ENCODE data around the gene SLC29A2.
"Not testable (repeated sequence)": the region's sequence is repeated elsewhere in the genome, so short reads cannot be mapped to it uniquely, and the experiment has no call there.

The SLC29A2 gene

DNA sequence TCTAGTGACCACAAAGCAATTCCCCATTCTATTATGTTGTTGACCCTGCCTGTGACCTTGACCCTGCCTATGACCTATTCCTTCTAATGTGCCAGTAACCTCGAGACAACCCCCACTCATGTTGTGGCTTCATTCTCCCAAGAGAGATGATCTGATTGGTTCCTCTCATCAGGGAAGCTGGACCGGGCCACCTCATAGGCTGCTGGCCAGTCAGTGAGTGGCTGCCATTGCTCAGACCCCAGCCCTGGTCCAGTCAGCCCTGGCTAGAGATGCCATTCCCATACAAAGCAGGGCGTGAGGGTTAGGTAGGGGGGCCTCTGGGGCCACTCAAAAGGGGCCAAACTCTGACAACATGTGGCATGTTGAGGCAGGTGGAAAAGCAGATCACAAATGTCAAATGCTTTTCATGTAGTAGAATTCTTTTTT lies 11.9 kb downstream of the SLC29A2 start:
- H3K27ac Mint-ChIP-seq (ENCODE audit: low read depth), result no peak overlapping the region
- DNase-seq (ENCODE audit: low spot score in 2 of 2) (no peak), ATAC-seq (replicated peaks; ENCODE audit: extremely low read depth, poor library complexity, severe bottlenecking) (no peak)
- H3K9me3 Mint-ChIP-seq, result no peaks in the 10 kb centered on the region
- H3K4me1 Mint-ChIP-seq, result no peaks in the 10 kb centered on the region
- H3K36me3 Mint-ChIP-seq (ENCODE audit: insufficient read depth), result peaks cover 8% of the 10 kb centered on the region
- H3K27me3 Mint-ChIP-seq, result no peaks in the 10 kb centered on the region
- H3K4me3 Mint-ChIP-seq, result no peak overlapping the region

DNA sequence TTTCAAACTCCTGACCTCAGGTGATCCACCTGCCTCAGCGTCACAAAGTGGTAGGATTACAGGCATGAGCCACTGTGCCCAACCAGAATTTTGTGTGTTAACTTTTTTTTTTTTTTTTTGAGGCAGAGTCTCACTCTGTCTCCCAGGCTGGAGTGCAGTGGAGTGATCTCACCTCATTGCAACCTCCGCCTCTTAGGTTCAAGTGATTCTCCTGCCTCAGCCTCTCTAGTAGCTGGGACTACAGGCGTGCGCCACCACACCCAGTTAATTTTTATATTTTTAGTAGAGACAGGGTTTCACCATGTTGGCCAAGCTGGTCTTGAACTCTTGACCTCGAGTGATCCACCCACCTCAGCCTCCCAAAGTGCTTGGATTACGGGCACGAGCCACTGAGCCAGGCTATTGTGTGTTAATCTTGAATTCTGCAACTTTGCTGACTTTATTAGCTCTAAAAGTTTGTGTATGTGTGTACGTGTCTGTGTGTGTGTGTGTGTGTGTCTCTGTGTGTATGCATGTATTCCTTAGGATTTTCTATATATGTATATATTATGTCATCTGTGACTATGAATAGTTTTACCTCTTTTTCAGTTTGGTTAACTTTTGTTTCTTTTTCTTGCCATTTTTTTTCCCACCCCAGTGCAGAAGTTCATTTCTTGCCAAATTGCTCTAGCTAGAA lies 20.9 kb downstream of the SLC29A2 start:
- not testable (repeated sequence) for H3K27ac Mint-ChIP-seq (ENCODE audit: low read depth); H3K4me1 Mint-ChIP-seq; H3K9me3 Mint-ChIP-seq; DNase-seq (ENCODE audit: low spot score in 2 of 2); H3K4me3 Mint-ChIP-seq; H3K27me3 Mint-ChIP-seq; ATAC-seq (replicated peaks; ENCODE audit: extremely low read depth, poor library complexity, severe bottlenecking)
- H3K36me3 Mint-ChIP-seq (ENCODE audit: insufficient read depth), result peaks cover 32% of the 10 kb centered on the region

DNA sequence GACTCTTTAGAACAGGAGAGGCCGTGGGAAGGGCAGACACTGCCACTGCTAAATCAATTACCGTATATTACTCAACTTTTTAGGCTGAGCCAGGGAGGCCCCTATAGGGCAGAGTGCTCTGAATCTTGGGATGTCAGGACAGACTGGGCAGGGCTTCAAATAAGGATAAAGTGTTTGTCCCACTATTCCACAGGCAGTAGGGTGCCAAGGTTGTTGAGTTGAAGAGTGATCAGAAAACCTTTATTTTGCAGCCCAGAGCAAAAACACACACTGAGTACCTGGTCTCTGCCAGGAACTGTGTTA lies 22.5 kb downstream of the SLC29A2 start:
- Mint-ChIP-seq H3K27me3 (no peaks in the 10 kb centered on the region), H3K36me3 (ENCODE audit: insufficient read depth) (peaks cover 36% of the 10 kb centered on the region), H3K4me3 (peak overlapping the region; percentile 96), H3K4me1 (peaks cover 22% of the 10 kb centered on the region), H3K9me3 (no peaks in the 10 kb centered on the region), H3K27ac (ENCODE audit: low read depth) (no peak overlapping the region)
- DNase-seq (ENCODE audit: low spot score in 2 of 2) (no peak), ATAC-seq (replicated peaks; ENCODE audit: extremely low read depth, poor library complexity, severe bottlenecking) (no peak)

DNA sequence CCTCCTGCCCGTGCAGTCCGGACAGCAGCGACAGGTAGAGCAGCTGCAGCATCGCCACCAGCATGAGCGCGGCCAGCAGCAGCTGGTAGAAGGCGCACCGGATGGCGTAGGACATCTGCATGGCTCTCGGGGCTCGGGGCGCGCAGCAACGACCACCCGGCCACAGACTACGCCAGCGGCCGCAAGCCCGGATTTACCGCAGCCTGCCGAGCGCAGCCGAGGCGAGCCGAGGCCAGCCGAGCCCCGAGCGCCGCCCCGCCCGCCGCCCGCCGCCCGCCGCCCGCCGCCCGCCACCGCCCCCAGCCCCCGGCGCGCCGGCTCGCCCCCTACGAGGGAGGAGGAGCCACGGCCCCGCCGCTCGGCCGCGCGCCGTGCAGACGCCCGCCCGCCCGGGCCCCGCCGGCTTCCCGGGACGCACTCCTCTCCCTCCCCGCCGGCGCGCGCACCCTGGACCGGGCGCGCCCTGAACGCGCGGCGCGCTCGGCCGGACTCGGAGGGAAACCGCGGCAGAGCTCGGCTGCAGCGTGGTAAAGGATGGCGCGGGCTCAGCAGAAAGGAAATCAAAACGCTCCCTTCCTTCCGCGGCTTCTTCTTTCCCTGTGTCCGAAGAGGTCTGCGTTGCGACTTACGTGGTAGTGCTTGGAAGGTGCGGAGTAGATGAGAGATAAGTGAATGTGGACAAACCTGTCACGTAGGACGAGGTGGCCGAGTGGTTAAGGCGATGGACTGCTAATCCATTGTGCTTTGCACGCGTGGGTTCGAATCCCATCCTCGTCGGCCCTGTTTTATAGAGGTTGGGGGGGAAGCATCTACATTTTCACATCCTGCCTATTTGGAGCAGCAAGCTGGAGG lies 23.9 kb downstream of the SLC29A2 start, which contains the start of gene B4GAT1:
B4GAT1 (minus strand) TSS at position 205 of the 852 bp plus-strand sequence; CDS start at position 121, 84 bp downstream.
- ATAC-seq (replicated peaks; ENCODE audit: extremely low read depth, poor library complexity, severe bottlenecking) (peak; percentile 42), DNase-seq (ENCODE audit: low spot score in 2 of 2) (peak; percentile 78 to 82)
- peak within 1 kb of the TSS; percentile 96 for H3K4me3 Mint-ChIP-seq
- peaks cover 34% of the 10 kb centered on the region for H3K4me1 Mint-ChIP-seq
- H3K9me3 Mint-ChIP-seq, result no peaks in the 10 kb centered on the region
- peaks cover 31% of the 10 kb centered on the region for H3K36me3 Mint-ChIP-seq (ENCODE audit: insufficient read depth)
- peak within 1 kb of the TSS; percentile 97 for H3K27ac Mint-ChIP-seq (ENCODE audit: low read depth)
- H3K27me3 Mint-ChIP-seq, result no peaks in the 10 kb centered on the region

DNA sequence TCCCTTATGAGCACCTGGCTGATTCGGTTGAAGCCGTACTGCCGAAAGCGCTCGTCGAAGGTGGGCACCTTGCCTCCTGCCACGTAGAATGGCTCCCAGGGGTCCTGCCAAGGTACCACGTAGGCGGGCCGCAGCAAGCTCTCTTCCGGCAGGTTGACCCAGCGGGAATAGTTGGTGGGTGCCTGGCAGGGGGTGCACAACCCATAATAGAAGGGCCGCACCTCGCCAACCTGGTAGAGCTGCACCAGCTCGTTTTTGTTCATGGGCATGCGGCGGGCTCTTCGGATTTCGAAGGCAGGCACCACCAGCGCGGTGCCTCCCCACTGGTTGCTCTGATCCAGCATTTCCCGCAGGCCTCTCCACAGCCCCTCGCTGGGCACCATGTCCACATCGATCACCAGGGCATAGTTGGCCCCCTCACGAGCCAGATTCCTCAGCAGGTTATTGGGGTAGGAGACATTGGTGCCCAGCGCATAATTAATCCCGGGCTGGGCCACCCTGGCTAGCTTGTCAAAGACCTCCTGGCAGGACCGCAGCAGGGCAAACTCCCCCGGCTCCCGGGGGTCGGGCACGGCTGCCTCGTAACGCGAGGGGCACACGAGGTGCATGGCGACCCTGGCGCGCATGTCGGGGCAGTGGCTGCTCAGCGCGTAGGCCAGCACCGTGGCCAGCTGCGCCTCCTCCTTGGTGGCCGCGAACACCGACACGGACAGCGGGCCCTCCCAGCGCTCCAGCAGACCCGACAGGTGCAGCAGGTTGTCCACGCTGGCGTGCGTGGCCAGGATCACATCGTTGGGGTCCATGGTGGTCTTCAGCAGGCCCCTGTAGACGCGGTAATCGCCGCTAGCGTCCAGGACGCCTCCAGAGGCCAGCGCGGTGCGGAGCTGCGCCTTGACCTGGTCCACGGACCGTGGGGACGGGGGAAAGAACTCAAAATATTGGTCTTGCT lies 24.8 kb downstream of the SLC29A2 start:
- H3K27me3 Mint-ChIP-seq, result no peaks in the 10 kb centered on the region
- H3K9me3 Mint-ChIP-seq, result no peaks in the 10 kb centered on the region
- ATAC-seq (replicated peaks; ENCODE audit: extremely low read depth, poor library complexity, severe bottlenecking) (no peak), DNase-seq (ENCODE audit: low spot score in 2 of 2) (no peak)
- H3K36me3 Mint-ChIP-seq (ENCODE audit: insufficient read depth), result peaks cover 33% of the 10 kb centered on the region
- H3K4me3 Mint-ChIP-seq, result peak overlapping the region; percentile 96
- no peak overlapping the region for H3K27ac Mint-ChIP-seq (ENCODE audit: low read depth)
- peaks cover 38% of the 10 kb centered on the region for H3K4me1 Mint-ChIP-seq

DNA sequence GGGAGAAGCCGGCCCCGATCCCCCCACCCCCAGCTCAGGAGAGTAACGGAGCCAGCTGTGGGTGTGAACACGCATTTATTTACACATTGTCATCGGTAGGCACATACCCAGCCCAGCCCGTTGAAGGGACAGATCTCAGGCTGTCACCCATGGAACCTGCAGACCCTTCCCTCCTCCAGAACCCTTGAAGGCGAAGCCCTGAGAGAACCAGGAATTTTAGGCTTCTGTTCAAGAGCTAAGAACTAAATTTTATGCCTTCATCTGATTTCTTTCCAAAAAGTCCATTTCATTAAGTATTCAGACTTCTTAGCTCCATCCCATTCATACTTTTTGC lies 26.3 kb downstream of the SLC29A2 start:
- Mint-ChIP-seq H3K36me3 (ENCODE audit: insufficient read depth) (peaks cover 38% of the 10 kb centered on the region), H3K4me3 (peak overlapping the region; percentile 96), H3K27ac (ENCODE audit: low read depth) (peak overlapping the region; percentile 97), H3K9me3 (no peaks in the 10 kb centered on the region), H3K27me3 (no peaks in the 10 kb centered on the region), H3K4me1 (peaks cover 42% of the 10 kb centered on the region)
- ATAC-seq (replicated peaks; ENCODE audit: extremely low read depth, poor library complexity, severe bottlenecking) (peak; percentile 11), DNase-seq (ENCODE audit: low spot score in 2 of 2) (no peak)

DNA sequence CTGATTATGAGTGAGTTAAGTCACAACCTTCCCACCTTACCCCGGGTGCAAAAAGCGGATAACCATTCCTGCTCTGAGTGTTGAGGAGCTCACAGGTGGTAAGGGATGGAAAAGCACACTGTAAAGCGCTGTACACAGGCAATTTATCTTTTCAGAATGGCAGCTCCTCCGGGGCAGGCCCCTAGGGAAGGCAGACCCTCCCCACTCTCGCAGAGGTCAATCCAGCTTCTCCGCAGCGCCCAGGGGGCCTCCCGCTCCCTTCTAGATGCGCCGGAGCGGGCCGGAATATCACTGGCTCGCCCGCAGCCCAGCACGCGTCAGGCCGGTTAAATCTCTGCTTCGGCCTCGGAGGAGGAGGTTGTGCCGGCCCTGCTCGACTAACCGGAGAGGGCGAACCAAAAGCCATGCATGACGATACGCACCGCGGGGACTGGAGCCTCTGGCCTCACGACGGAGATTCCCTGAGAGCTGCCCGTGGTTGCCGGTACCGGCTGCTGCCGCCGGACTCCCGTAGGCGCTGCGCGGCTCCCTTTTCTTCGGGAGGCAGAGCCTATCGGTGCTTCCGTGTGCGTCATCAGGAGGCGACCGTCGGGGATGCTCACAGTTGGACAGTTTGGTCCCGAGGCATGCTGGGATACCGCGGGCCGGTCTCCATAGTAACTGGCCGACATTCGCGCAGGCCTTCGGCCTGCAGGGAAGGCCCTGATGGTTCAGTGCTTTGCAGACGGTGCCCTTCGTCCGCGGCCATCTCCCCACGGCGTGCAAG lies 26.8 kb downstream of the SLC29A2 start, which contains the start of gene BRMS1:
BRMS1 (minus strand) TSS at position 555 of the 766 bp plus-strand sequence. CDS start 2,870 bp downstream, outside the sequence.
- Mint-ChIP-seq H3K9me3 (no peaks in the 10 kb centered on the region), H3K4me3 (peak within 1 kb of the TSS; percentile 96), H3K36me3 (ENCODE audit: insufficient read depth) (peaks cover 41% of the 10 kb centered on the region), H3K27ac (ENCODE audit: low read depth) (peak within 1 kb of the TSS; percentile 97), H3K4me1 (peaks cover 42% of the 10 kb centered on the region), H3K27me3 (no peaks in the 10 kb centered on the region)
- ATAC-seq (replicated peaks; ENCODE audit: extremely low read depth, poor library complexity, severe bottlenecking) (peak; percentile 85), DNase-seq (ENCODE audit: low spot score in 2 of 2) (peak; percentile 85 to 92)

DNA sequence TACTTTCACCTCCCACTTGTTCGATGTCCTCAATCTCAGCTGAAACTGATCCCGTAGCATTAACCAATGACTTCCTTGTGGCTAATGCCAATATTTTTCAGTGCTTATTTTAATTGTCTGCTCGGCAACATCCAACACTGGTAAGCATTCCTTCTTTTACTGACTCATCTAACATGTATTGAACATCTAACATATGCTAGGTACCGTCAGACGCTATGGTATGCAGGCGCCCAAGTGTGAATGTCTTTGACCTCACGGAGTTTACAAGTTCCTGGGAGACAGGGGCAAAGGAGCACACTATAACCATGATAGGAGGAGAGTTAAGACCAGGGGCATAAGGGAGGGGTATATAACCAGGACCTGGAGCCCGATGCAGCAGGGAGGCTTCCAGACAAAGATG lies 28.4 kb downstream of the SLC29A2 start:
- H3K9me3 Mint-ChIP-seq, result no peaks in the 10 kb centered on the region
- peaks cover 39% of the 10 kb centered on the region for H3K36me3 Mint-ChIP-seq (ENCODE audit: insufficient read depth)
- no peak overlapping the region for H3K27ac Mint-ChIP-seq (ENCODE audit: low read depth)

DNA sequence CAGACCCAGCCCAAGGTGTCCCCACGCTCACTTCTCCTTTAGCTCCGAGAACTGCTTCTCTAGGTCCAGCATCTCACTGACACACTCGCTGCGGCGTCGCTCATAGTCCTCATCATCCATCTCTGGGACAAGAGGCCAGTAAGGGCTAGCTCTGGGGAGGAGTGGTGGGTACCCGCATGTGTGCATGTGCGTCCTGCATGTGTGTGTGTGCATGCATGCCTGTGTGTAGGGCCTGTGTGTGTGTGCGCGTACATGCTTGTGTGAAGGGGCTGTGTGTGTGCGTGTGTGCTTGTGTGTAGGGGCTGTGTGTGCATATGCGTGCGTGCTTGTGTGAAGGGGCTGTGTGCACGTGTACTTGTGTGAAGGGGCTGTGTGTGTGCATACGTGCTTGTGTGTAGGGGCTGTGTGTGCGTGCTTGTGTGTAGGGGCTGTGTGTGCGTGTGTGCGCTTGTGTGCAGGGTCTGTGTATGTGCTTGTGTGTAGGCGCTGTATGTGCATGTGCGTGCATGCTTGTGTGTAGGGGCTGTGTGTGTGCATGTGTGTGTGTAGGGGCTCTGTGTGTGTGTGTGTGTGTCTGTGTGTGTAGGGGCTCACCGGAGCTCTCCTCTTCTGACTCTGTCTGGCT lies 29.9 kb downstream of the SLC29A2 start:
- Mint-ChIP-seq H3K27me3 (no peaks in the 10 kb centered on the region), H3K27ac (ENCODE audit: low read depth) (no peak overlapping the region), H3K9me3 (no peaks in the 10 kb centered on the region), H3K4me3 (peak overlapping the region; percentile 12), H3K36me3 (ENCODE audit: insufficient read depth) (peaks cover 32% of the 10 kb centered on the region), H3K4me1 (peaks cover 45% of the 10 kb centered on the region)
- no peak for DNase-seq (ENCODE audit: low spot score in 2 of 2)
- no peak for ATAC-seq (replicated peaks; ENCODE audit: extremely low read depth, poor library complexity, severe bottlenecking)

More for the DNA sequence above, 28.4 kb downstream of the SLC29A2 start:
- Mint-ChIP-seq H3K27me3 (no peaks in the 10 kb centered on the region), H3K4me1 (peaks cover 40% of the 10 kb centered on the region), H3K4me3 (peak overlapping the region; percentile 96)
- DNase-seq (ENCODE audit: low spot score in 2 of 2) (no peak), ATAC-seq (replicated peaks; ENCODE audit: extremely low read depth, poor library complexity, severe bottlenecking) (no peak)

DNA sequence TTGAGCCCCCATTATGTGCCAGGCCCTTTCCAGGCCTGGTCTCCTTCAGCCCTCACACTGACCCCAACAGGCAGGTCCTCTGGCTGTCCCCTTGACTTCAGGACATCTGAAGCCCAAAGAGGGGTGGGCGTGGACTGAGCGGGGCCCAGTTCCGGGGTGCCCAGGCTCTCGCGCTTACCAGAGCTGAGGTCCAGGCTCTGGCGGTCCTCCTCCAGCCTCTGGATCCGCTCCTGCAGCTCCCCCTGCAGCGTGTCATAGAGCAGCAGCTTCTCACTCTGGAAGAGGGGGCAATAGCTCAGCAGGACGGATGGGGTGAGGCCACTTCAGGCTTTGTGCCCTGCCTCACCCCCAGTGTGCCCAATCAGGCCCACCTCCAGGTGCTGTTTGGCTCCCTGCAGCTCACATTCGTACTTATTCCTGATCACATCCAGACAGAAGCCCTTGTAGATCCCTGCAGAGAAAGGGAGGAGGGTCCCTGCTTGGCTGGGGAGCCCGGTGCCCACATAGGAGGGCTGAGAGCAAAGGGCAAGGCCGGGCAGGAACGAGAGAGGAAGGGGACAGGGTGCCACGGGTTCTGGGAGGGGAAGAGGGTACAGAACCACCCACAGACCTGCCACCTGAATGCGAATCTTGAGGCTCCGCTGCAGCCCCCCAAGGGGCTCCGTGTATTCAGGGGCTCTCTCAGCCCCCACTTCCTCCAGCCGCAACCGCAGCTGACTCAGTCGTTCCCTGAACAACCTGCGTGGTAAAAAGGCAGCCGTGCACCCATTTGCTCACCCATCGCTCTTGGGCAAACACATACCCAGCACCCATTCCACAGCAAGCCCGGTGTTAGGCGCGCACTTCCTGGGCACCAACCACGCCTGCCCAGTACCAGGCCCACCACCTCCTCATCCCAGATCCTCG lies 30.7 kb downstream of the SLC29A2 start:
- Mint-ChIP-seq H3K27ac (ENCODE audit: low read depth) (no peak overlapping the region), H3K27me3 (no peaks in the 10 kb centered on the region), H3K4me3 (no peak overlapping the region), H3K4me1 (peaks cover 52% of the 10 kb centered on the region), H3K9me3 (no peaks in the 10 kb centered on the region), H3K36me3 (ENCODE audit: insufficient read depth) (peaks cover 33% of the 10 kb centered on the region)
- ATAC-seq (replicated peaks; ENCODE audit: extremely low read depth, poor library complexity, severe bottlenecking) (no peak), DNase-seq (ENCODE audit: low spot score in 2 of 2) (no peak)

All from central memory CD8-positive, alpha-beta T cell (primary cell).